Raji (cell line): ENCODE measurements around the gene EXOC6B.

ENCODE experiments used
- POLR2A ChIP-seq: IDR thresholded peaks from 2 replicates; pipeline ENCODE4 v1.6.1; 2011; ENCODE audit warnings: low read depth, low read length, control low read depth; ENCODE audit not compliant: insufficient read depth

EXOC6B gene

GRCh38 chr2:72131371-72131891, 694.4 kb downstream of the EXOC6B start:
- TF ChIP-seq POLR2A, result no peak

GRCh38 chr2:72130659-72131360, 695.0 kb downstream of the EXOC6B start:
- no peak for TF ChIP-seq POLR2A

GRCh38 chr2:72129681-72130340, 696.0 kb downstream of the EXOC6B start:
- TF ChIP-seq POLR2A, result no peak

- no peak for TF ChIP-seq POLR2A
Measured at GRCh38 chr2:72128843-72129227, 697.0 kb downstream of the EXOC6B start.

GRCh38 chr2:72128059-72128842, 697.6 kb downstream of the EXOC6B start:
- TF ChIP-seq POLR2A, result no peak

- no peak for TF ChIP-seq POLR2A
Measured at GRCh38 chr2:72127401-72128058, 698.3 kb downstream of the EXOC6B start.

- TF ChIP-seq POLR2A, result no peak
Measured at GRCh38 chr2:72126186-72127100, 699.4 kb downstream of the EXOC6B start.
